ENCODE measurements around the gene INSYN1. TPM values are rescaled to one million over a fixed set of nuclear protein-coding genes. Genes with fewer than 3 reads are reported as not detected.

INSYN1 gene
- total RNA-seq, 1 donor from 2014 or later, result 3.8 TPM

- no peaks in the 10 kb centered on the region for H3K9me3 ChIP-seq
- peaks cover 25% of the 10 kb centered on the region for H3K27me3 ChIP-seq (ENCODE audit: low read depth)
- H3K4me1 ChIP-seq, result peaks cover 14% of the 10 kb centered on the region
- no peak overlapping the region for H3K4me3 ChIP-seq
- TF ChIP-seq, protein P1, sequence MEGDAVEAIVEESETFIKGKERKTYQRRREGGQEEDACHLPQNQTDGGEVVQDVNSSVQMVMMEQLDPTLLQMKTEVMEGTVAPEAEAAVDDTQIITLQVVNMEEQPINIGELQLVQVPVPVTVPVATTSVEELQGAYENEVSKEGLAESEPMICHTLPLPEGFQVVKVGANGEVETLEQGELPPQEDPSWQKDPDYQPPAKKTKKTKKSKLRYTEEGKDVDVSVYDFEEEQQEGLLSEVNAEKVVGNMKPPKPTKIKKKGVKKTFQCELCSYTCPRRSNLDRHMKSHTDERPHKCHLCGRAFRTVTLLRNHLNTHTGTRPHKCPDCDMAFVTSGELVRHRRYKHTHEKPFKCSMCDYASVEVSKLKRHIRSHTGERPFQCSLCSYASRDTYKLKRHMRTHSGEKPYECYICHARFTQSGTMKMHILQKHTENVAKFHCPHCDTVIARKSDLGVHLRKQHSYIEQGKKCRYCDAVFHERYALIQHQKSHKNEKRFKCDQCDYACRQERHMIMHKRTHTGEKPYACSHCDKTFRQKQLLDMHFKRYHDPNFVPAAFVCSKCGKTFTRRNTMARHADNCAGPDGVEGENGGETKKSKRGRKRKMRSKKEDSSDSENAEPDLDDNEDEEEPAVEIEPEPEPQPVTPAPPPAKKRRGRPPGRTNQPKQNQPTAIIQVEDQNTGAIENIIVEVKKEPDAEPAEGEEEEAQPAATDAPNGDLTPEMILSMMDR (IDR thresholded peaks at IDR 0.05), result no peak
- no peaks in the 10 kb centered on the region for H3K36me3 ChIP-seq
- no peak for ATAC-seq
- intact Hi-C loops (cut with DNase I), result no loop called here
- H3K27ac ChIP-seq, result no peak overlapping the region
- DNase-seq, result no peak
These were observed 5.1 kb downstream of the INSYN1 start for GRCh38 chr15:73747847-73748590.

GRCh38 chr15:73746883-73747282, 6.3 kb downstream of the INSYN1 start:
- H3K9me3 ChIP-seq, result no peaks in the 10 kb centered on the region
- TF ChIP-seq, protein P1 (IDR thresholded peaks at IDR 0.05), result no peak
- H3K4me3 ChIP-seq, result no peak overlapping the region
- intact Hi-C loops (cut with DNase I), result no loop called here
- no peak overlapping the region for H3K27ac ChIP-seq
- DNase-seq (no peak), ATAC-seq (no peak)
- H3K4me1 ChIP-seq, result peaks cover 7% of the 10 kb centered on the region
- H3K36me3 ChIP-seq, result no peaks in the 10 kb centered on the region
- H3K27me3 ChIP-seq (ENCODE audit: low read depth), result peaks cover 16% of the 10 kb centered on the region

GRCh38 chr15:73746261-73746660, 6.9 kb downstream of the INSYN1 start:
- no peaks in the 10 kb centered on the region for H3K36me3 ChIP-seq
- no peaks in the 10 kb centered on the region for H3K9me3 ChIP-seq
- TF ChIP-seq, protein P1 (IDR thresholded peaks at IDR 0.05), result no peak
- H3K27ac ChIP-seq, result no peak overlapping the region
- H3K4me1 ChIP-seq, result peaks cover 1% of the 10 kb centered on the region
- ATAC-seq (no peak), DNase-seq (no peak)
- peaks cover 10% of the 10 kb centered on the region for H3K27me3 ChIP-seq (ENCODE audit: low read depth)
- H3K4me3 ChIP-seq, result no peak overlapping the region
- intact Hi-C loops (cut with DNase I), result no loop called here

DNA sequence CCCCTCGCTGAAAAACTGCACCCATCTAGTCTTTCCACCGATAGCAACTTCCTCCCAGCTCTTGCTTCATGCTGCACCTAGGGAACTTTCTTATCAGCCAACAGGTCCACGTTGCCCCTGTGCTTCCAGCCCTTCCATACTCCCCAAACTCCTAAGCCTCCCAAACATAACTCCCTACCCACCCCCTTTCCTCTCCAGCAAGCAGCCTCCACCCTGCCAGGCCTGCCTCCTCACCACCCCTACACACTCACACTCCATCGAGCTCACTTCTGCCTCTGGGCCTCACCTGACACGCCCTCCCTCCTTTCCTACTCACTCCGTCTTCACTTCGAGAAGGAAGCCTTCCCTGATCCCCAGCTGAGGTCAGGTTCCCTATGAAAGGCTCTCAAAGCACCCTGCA, 8.1 kb downstream of the INSYN1 start:
- TF ChIP-seq, protein P1 (IDR thresholded peaks at IDR 0.05), result no peak
- Histone ChIP-seq H3K4me3 (no peak overlapping the region), H3K9me3 (no peaks in the 10 kb centered on the region), H3K27ac (no peak overlapping the region), H3K4me1 (no peaks in the 10 kb centered on the region), H3K36me3 (no peaks in the 10 kb centered on the region), H3K27me3 (ENCODE audit: low read depth) (no peaks in the 10 kb centered on the region)
- no peak for DNase-seq
- intact Hi-C loops (cut with DNase I), result no loop called here
- no peak for ATAC-seq

DNA sequence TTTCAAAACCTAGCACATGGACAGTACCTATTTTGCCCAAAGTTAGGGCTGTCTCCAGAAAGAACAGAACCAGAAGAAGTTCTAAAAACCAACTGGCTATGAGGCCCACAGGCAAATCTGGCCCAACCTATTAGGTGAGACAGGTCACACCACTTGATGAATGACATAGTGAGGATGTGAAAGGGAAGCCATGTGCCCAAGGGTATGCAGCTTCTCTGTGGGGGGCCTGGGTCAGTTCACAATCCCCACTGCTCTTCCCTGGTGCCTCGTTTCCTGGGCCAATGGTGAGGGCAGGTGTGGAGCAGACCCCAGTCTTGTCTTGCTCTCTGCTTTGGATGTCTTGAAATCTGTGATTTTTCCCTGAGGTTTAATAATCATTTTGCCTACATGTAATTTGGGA, 8.9 kb downstream of the INSYN1 start:
- Histone ChIP-seq H3K4me3 (no peak overlapping the region), H3K36me3 (no peaks in the 10 kb centered on the region), H3K4me1 (no peaks in the 10 kb centered on the region), H3K27me3 (ENCODE audit: low read depth) (no peaks in the 10 kb centered on the region), H3K27ac (no peak overlapping the region), H3K9me3 (no peaks in the 10 kb centered on the region)
- DNase-seq (no peak), ATAC-seq (no peak)
- intact Hi-C loops (cut with DNase I), result no loop called here
- TF ChIP-seq, protein P1 (IDR thresholded peaks at IDR 0.05), result no peak
